Neuron (in vitro differentiated cells): ENCODE results near the gene MACF1.

Experiments
- H2AFZ ChIP-seq: one replicate; pipeline ENCODE4 v1.6.1; 2013; ENCODE audit warnings: low read depth, mild to moderate bottlenecking, inconsistent platforms, low read length, moderate library complexity
- H3K27me3 ChIP-seq: one replicate; pipeline ENCODE4 v1.6.1; 2013; ENCODE audit warnings: low read length; ENCODE audit not compliant: insufficient read depth
- H3K36me3 ChIP-seq: one replicate; pipeline ENCODE4 v1.6.1; 2013; ENCODE audit warnings: low read length; ENCODE audit not compliant: insufficient read depth
- H3K4me1 ChIP-seq: one replicate; pipeline ENCODE4 v1.6.1; 2013; ENCODE audit warnings: low read length; ENCODE audit not compliant: insufficient read depth
- H3K4me3 ChIP-seq: 2 replicates; pipeline ENCODE4 v1.5.1; 2013; ENCODE audit warnings: mild to moderate bottlenecking, low read length, moderate library complexity
- H3K9me3 ChIP-seq: one replicate; pipeline ENCODE4 v1.6.1; 2013; ENCODE audit warnings: low read length

MACF1 gene

GRCh38 chr1:39292401-39292800 lies 87.9 kb downstream of the MACF1 start:
- Histone ChIP-seq H3K4me1 (no peaks in the 10 kb centered on the region), H2AFZ (no peak overlapping the region), H3K4me3 (no peak overlapping the region), H3K27me3 (no peaks in the 10 kb centered on the region), H3K9me3 (peaks cover under 1% of the 10 kb centered on the region), H3K36me3 (peaks cover 73% of the 10 kb centered on the region)

GRCh38 chr1:39293375-39294070 lies 89.0 kb downstream of the MACF1 start:
- no peaks in the 10 kb centered on the region for H3K9me3 ChIP-seq
- peaks cover 74% of the 10 kb centered on the region for H3K36me3 ChIP-seq
- H3K4me3 ChIP-seq = no peak overlapping the region
- H3K4me1 ChIP-seq = no peaks in the 10 kb centered on the region
- no peak overlapping the region for H2AFZ ChIP-seq
- no peaks in the 10 kb centered on the region for H3K27me3 ChIP-seq

- Histone ChIP-seq H3K4me3 (no peak overlapping the region), H2AFZ (no peak overlapping the region), H3K4me1 (no peaks in the 10 kb centered on the region), H3K36me3 (peaks cover 76% of the 10 kb centered on the region), H3K27me3 (no peaks in the 10 kb centered on the region), H3K9me3 (no peaks in the 10 kb centered on the region)
Measured at GRCh38 chr1:39294531-39294930, 90.0 kb downstream of the MACF1 start.

GRCh38 chr1:39295901-39296300 lies 91.4 kb downstream of the MACF1 start:
- H3K4me3 ChIP-seq = no peak overlapping the region
- no peaks in the 10 kb centered on the region for H3K4me1 ChIP-seq
- H3K36me3 ChIP-seq = peaks cover 87% of the 10 kb centered on the region
- no peaks in the 10 kb centered on the region for H3K27me3 ChIP-seq
- no peaks in the 10 kb centered on the region for H3K9me3 ChIP-seq
- no peak overlapping the region for H2AFZ ChIP-seq

GRCh38 chr1:39297551-39297950 lies 93.1 kb downstream of the MACF1 start:
- H3K4me3 ChIP-seq = no peak overlapping the region
- no peak overlapping the region for H2AFZ ChIP-seq
- H3K27me3 ChIP-seq = no peaks in the 10 kb centered on the region
- H3K4me1 ChIP-seq = no peaks in the 10 kb centered on the region
- no peaks in the 10 kb centered on the region for H3K9me3 ChIP-seq
- peaks cover 86% of the 10 kb centered on the region for H3K36me3 ChIP-seq

- Histone ChIP-seq H3K27me3 (no peaks in the 10 kb centered on the region), H3K4me3 (no peak overlapping the region), H2AFZ (no peak overlapping the region), H3K4me1 (no peaks in the 10 kb centered on the region), H3K36me3 (peaks cover 70% of the 10 kb centered on the region), H3K9me3 (peaks cover 3% of the 10 kb centered on the region)
Measured at GRCh38 chr1:39301606-39302005, 97.1 kb downstream of the MACF1 start.

- no peaks in the 10 kb centered on the region for H3K4me1 ChIP-seq
- no peak overlapping the region for H3K4me3 ChIP-seq
- no peak overlapping the region for H2AFZ ChIP-seq
- H3K27me3 ChIP-seq = no peaks in the 10 kb centered on the region
- H3K36me3 ChIP-seq = peaks cover 60% of the 10 kb centered on the region
- peaks cover 3% of the 10 kb centered on the region for H3K9me3 ChIP-seq
Measured at GRCh38 chr1:39305555-39305954, 101.1 kb downstream of the MACF1 start.

GRCh38 chr1:39310015-39310414 lies 105.5 kb downstream of the MACF1 start:
- H3K4me3 ChIP-seq = no peak overlapping the region
- H3K9me3 ChIP-seq = no peaks in the 10 kb centered on the region
- no peaks in the 10 kb centered on the region for H3K27me3 ChIP-seq
- H3K36me3 ChIP-seq = peaks cover 63% of the 10 kb centered on the region
- no peaks in the 10 kb centered on the region for H3K4me1 ChIP-seq
- no peak overlapping the region for H2AFZ ChIP-seq

- H2AFZ ChIP-seq = no peak overlapping the region
- H3K27me3 ChIP-seq = no peaks in the 10 kb centered on the region
- no peaks in the 10 kb centered on the region for H3K4me1 ChIP-seq
- H3K36me3 ChIP-seq = peaks cover 65% of the 10 kb centered on the region
- H3K4me3 ChIP-seq = no peak overlapping the region
- no peaks in the 10 kb centered on the region for H3K9me3 ChIP-seq
Measured at GRCh38 chr1:39310691-39311090, 106.2 kb downstream of the MACF1 start.

- Histone ChIP-seq H3K36me3 (peaks cover 85% of the 10 kb centered on the region), H3K27me3 (no peaks in the 10 kb centered on the region)
Measured at GRCh38 chr1:39317111-39317510, 112.6 kb downstream of the MACF1 start.

GRCh38 chr1:39317910-39318633 lies 113.6 kb downstream of the MACF1 start:
- no peaks in the 10 kb centered on the region for H3K27me3 ChIP-seq
- no peaks in the 10 kb centered on the region for H3K9me3 ChIP-seq
- no peaks in the 10 kb centered on the region for H3K4me1 ChIP-seq
- peaks cover 86% of the 10 kb centered on the region for H3K36me3 ChIP-seq
- no peak overlapping the region for H2AFZ ChIP-seq
- H3K4me3 ChIP-seq = no peak overlapping the region

More at GRCh38 chr1:39317111-39317510, 112.6 kb downstream of the MACF1 start:
- H3K4me3 ChIP-seq = no peak overlapping the region
- no peak overlapping the region for H2AFZ ChIP-seq
- H3K4me1 ChIP-seq = no peaks in the 10 kb centered on the region
- no peaks in the 10 kb centered on the region for H3K9me3 ChIP-seq

GRCh38 chr1:39321979-39322378 lies 117.5 kb downstream of the MACF1 start:
- H3K27me3 ChIP-seq = no peaks in the 10 kb centered on the region
- H3K4me3 ChIP-seq = no peak overlapping the region
- H3K36me3 ChIP-seq = peaks cover 91% of the 10 kb centered on the region

GRCh38 chr1:39322431-39322830 lies 117.9 kb downstream of the MACF1 start:
- no peak overlapping the region for H3K4me3 ChIP-seq

More at GRCh38 chr1:39321979-39322378, 117.5 kb downstream of the MACF1 start:
- Histone ChIP-seq H3K9me3 (no peaks in the 10 kb centered on the region), H3K4me1 (no peaks in the 10 kb centered on the region), H2AFZ (no peak overlapping the region)

More at GRCh38 chr1:39322431-39322830, 117.9 kb downstream of the MACF1 start:
- H3K27me3 ChIP-seq = no peaks in the 10 kb centered on the region
- no peak overlapping the region for H2AFZ ChIP-seq
- H3K9me3 ChIP-seq = no peaks in the 10 kb centered on the region
- H3K4me1 ChIP-seq = no peaks in the 10 kb centered on the region
- peaks cover 91% of the 10 kb centered on the region for H3K36me3 ChIP-seq
